ENCODE measurements around the gene CES3. TPM values are rescaled to one million over a fixed set of nuclear protein-coding genes. Genes with fewer than 3 reads are reported as not detected.

CES3 gene
- total RNA-seq, 6 experiments from 2014 or later: 0.06 to 0.39 (median 0.14) TPM; not detected in 1

DNA sequence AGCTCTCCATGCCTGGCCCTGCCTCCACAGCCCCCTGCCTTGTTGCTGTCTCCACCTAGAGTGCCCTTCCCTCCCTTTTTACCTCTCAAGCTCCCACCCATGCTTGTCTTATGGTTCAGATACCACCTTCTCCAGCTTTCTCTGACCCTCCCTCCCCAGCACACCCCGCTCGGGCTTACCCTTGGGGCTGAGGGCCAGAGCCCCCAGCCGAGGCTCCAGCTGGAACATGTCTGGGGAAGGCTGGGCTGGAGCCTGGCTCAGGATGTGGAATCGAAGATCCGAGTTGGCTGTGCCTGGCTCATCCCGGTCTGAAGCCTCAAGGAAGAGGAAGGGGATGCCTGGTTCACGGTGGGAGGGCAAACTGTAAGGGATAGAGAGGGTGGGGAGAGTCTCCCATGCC is 46.0 kb upstream of the CES3 start:
- Mint-ChIP-seq H3K36me3 (ENCODE audit: low read depth) (no peaks in the 10 kb centered on the region), H3K9me3 (no peaks in the 10 kb centered on the region), H3K27ac (no peak overlapping the region), H3K4me3 (no peak overlapping the region), H3K27me3 (ENCODE audit: insufficient read depth) (peaks cover 19% of the 10 kb centered on the region), H3K4me1 (ENCODE audit: low read depth) (no peaks in the 10 kb centered on the region)
- TF ChIP-seq, protein P1, sequence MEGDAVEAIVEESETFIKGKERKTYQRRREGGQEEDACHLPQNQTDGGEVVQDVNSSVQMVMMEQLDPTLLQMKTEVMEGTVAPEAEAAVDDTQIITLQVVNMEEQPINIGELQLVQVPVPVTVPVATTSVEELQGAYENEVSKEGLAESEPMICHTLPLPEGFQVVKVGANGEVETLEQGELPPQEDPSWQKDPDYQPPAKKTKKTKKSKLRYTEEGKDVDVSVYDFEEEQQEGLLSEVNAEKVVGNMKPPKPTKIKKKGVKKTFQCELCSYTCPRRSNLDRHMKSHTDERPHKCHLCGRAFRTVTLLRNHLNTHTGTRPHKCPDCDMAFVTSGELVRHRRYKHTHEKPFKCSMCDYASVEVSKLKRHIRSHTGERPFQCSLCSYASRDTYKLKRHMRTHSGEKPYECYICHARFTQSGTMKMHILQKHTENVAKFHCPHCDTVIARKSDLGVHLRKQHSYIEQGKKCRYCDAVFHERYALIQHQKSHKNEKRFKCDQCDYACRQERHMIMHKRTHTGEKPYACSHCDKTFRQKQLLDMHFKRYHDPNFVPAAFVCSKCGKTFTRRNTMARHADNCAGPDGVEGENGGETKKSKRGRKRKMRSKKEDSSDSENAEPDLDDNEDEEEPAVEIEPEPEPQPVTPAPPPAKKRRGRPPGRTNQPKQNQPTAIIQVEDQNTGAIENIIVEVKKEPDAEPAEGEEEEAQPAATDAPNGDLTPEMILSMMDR (IDR thresholded peaks at IDR 0.05): no peak
- DNase-seq: no peak

DNA sequence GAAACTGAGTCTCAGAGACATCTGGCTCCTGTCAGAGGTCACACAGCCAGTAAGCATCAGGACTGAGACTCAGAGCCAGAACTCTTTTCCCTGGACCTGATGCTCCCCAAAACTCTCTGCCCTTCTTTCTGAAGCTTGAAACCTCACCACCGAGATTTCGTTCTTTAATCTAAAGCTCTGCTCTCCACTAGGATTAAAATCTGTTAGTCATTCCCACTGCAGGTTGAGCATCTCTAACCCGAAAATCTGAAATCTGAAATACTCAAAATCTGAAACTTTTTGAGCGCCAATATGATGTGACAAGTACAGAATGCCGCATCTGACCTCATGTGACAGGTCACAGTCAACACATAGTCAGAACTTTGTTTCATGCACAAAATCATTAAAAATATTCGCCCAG is 44.5 kb upstream of the CES3 start:
- Mint-ChIP-seq H3K27me3 (ENCODE audit: insufficient read depth) (peaks cover 24% of the 10 kb centered on the region), H3K4me3 (no peak overlapping the region), H3K27ac (no peak overlapping the region), H3K4me1 (ENCODE audit: low read depth) (no peaks in the 10 kb centered on the region), H3K9me3 (no peaks in the 10 kb centered on the region), H3K36me3 (ENCODE audit: low read depth) (no peaks in the 10 kb centered on the region)
- TF ChIP-seq, protein P1 (IDR thresholded peaks at IDR 0.05): no peak
- DNase-seq: no peak

DNA sequence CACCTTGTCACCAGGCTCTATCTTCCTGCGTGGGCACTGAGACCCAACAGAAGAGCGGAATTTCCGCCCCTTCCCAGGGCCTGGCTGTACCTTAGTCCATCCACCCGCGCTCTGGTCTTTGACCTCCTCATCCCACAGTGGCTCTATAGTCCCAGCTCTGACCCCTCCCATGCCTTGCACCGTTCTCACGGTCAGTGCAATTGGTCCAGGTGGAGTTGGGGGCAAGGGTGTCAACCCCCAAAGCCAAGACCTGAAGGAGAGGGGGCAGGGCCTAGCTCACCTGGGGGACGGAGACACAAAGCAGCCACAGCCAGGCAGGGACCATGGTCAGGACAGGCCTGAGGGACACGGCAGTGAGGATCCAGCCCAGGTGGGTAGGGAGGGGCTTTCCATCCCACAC is 43.3 kb upstream of the CES3 start:
- H3K9me3 Mint-ChIP-seq: no peaks in the 10 kb centered on the region
- H3K27ac Mint-ChIP-seq: no peak overlapping the region
- no peak for DNase-seq
- no peaks in the 10 kb centered on the region for H3K4me1 Mint-ChIP-seq (ENCODE audit: low read depth)
- no peak overlapping the region for H3K4me3 Mint-ChIP-seq
- H3K36me3 Mint-ChIP-seq (ENCODE audit: low read depth): no peaks in the 10 kb centered on the region
- peaks cover 24% of the 10 kb centered on the region for H3K27me3 Mint-ChIP-seq (ENCODE audit: insufficient read depth)
- TF ChIP-seq, protein P1 (IDR thresholded peaks at IDR 0.05): no peak

DNA sequence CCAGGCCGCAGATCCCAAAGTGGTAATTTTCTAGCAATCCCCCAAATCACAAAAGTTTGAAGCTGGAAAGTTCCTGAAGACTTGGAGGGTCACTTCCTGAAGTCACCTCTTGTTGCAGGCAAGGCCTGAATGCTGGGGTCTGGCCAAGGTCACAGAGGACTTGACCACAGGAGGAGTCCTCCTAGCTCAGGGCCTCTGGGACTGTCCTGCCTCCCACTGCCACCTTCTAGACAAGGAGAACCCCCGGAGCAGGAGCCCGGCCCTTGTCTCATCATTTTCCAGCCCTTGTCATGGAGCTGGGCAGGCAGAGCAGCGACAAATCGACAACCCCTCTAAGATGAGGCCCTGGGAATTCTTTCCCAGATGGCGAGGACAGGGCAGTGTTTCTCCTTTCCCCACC is 42.7 kb upstream of the CES3 start:
- H3K27ac Mint-ChIP-seq: no peak overlapping the region
- H3K27me3 Mint-ChIP-seq (ENCODE audit: insufficient read depth): peaks cover 24% of the 10 kb centered on the region
- no peaks in the 10 kb centered on the region for H3K9me3 Mint-ChIP-seq
- no peaks in the 10 kb centered on the region for H3K4me1 Mint-ChIP-seq (ENCODE audit: low read depth)
- TF ChIP-seq, protein P1 (IDR thresholded peaks at IDR 0.05): no peak
- no peaks in the 10 kb centered on the region for H3K36me3 Mint-ChIP-seq (ENCODE audit: low read depth)
- no peak overlapping the region for H3K4me3 Mint-ChIP-seq
- no peak for DNase-seq

DNA sequence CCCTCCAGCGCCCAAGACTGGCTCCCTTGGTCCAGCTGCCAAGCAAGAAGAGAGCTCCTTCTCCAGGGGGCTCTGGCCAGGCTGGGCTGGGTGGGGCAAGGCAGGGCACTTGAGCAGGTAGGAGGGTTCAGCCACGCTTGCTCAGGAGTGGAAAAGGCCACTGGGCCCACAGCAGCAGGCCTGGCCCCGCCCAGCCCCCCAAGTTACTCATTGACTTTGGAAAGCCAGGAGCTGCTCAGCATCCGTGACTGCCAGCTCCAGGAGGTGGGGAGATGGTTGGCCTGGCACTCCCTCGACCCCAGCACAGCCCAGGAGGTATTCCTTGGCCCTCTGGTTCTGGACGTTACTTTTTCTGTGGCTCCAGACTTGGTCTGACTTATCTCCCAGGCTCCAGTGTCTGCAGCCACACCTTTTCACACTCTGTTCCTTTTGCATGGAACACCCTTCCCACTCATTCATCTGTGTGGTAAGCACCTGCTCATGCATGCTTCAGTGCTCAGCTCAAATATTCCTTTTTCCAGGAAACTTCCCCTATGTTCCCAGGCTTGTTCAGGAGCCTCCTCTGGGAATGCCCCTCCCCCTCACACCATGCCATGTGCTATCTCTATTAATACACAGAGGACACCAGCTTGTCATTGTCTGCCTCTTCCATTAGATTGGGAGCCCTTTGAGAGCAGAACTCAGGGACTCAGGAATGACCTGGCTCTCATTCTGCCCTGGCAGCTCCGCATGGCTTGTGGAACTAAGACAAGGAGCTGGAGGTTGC is 42.1 kb upstream of the CES3 start, which contains the start of gene CDH16:
Gene CDH16, minus strand, starts transcription at position 83 of the 766 bp plus-strand sequence. CDS start 820 bp downstream, outside the sequence.
- no peak within 1 kb of the TSS for H3K4me3 Mint-ChIP-seq
- no peak within 1 kb of the TSS for H3K27ac Mint-ChIP-seq
- TF ChIP-seq, protein P1 (IDR thresholded peaks at IDR 0.05): no peak
- H3K4me1 Mint-ChIP-seq (ENCODE audit: low read depth): no peaks in the 10 kb centered on the region
- DNase-seq: no peak
- no peaks in the 10 kb centered on the region for H3K9me3 Mint-ChIP-seq
- peaks cover 24% of the 10 kb centered on the region for H3K27me3 Mint-ChIP-seq (ENCODE audit: insufficient read depth)
- H3K36me3 Mint-ChIP-seq (ENCODE audit: low read depth): no peaks in the 10 kb centered on the region

All from HFFc6 (cell line).